Activated CD8-positive, alpha-beta memory T cell treated with anti-CD3 and anti-CD28 coated beads, Interleukin-2, amount 50 U/mL, for 24 hours (primary cell): ENCODE data around the gene ZNF462.

Experiments
- DNase-seq: peaks from one replicate; pipeline ENCODE4 v3.0.0-alpha.2; 2020; ENCODE audit errors: extremely low read depth

ZNF462 gene

DNA sequence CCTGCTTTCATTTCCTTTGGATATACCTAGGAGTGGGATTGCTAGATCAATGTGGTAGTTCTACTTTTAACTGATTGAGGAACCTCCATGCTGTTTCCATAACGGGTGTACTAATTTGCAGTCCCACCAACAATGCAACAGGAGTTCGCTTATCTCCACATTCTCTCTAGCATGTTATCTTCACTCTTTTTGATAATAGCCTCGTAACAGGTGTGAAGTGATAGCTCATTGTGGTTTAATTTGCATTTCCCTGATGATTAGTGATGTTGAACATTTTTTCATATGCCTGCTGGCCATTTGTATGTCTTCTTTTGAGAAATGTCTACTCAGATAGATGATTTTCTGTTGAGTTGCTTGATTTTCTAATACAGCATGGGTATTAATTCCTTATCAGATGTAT is 142.2 kb downstream of the ZNF462 start:
- DNase-seq = no peak

DNA sequence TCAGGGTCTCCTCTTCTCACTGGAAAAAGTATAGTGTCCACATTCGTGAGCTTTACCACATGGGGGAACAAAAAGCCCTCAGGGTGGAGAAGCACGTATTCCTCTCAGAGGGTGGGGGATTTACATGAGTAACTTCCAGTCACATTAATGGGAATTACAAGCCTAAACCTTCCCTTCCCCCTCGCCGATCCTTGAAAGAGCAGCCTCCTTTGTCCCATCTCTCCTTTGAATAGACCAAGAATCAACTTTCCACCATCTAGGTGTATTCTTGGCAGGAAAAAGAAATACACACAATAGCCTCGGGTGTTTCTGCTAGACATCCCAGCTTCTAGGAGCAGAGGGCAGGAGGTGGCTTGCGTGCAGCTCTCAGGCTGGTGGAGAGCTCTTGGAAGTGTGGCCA is 144.4 kb downstream of the ZNF462 start:
- no peak for DNase-seq

DNA sequence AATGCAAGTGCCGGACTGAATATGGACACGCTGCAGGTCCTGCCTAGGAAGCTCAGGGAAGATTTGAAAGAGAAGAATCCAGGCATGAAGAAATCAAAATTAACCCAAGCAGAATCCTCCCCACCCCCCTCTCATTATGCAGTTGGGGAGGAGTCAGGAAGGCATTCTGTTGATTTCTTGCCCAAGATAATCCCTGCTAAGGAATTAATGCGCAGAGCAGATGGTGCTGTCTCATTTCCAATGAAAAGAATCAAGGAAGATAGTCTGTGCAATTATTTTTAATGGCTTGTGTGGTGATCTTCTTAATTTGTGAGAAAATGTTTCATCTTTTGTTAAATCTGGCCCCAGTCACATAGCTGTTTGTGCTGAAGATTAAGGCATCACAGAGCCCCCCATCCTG is 145.0 kb downstream of the ZNF462 start:
- no peak for DNase-seq

DNA sequence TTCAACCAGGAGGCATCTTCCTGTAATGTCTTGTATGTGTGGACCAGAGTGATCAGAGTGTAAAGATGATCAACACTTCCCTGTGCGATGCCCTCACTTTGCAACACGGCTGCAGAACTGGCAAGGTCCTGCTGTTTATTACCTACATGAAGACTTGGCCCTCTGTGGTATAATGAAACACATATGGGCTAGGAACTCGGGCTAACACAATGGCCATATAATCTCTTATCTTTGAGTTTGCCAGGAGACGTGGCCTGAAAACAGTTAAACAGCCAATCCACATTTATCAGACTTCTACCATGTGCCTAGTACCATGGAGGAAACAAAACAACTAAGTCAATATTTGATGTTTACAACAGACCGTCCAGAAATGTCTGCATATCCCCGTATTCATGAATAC is 145.5 kb downstream of the ZNF462 start:
- DNase-seq = no peak

DNA sequence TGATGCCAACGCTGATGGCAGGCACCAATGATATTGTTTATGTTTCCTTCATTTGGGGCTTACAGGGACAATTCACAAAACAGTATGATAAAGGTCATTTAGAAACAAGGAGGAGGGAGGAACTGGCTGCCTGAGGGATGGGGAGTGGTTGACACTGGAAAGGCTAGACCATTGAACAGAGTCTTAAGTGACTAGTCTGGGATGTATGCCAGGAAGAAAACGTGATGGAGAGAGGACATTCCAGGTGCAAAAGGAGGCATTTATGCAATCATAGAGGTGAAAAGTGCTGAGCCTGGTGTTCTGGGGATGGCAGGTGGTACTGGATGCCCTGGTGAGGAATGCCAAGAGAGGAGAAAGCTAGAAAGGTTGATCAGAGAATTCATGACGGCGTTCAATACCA is 153.4 kb downstream of the ZNF462 start:
- DNase-seq = no peak

DNA sequence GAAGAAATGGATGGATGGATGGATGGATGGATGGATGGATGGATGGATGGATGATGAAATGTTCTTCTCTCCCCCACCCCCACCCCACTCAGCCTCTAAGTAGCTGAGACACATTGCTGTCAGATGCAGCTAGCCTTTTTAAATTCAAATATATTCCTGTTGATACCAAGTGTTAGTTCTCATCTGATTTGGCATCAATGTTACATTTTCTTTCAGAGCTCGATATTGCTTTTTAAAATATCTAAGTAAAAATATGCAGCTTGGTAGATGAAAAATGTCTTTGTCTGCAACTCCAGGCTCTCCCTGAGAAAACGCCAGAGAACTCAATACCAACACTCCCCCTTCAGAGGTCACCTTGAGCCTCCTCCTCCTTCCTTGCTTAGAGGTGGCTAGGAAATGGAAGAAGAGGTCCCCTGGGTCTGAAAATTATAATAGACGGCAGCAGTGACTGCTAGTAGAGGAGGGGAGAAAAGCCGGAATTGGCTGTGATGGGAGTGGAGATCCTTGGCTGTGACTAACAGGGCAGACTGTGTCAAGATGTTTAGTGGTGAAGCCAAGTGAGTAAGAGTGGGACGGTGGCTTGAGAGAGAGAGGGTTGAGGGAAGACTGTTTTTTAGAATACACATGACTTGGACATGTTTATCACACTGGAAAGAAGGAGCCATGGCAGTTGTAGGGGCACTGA is 156.0 kb downstream of the ZNF462 start:
- DNase-seq = no peak

DNA sequence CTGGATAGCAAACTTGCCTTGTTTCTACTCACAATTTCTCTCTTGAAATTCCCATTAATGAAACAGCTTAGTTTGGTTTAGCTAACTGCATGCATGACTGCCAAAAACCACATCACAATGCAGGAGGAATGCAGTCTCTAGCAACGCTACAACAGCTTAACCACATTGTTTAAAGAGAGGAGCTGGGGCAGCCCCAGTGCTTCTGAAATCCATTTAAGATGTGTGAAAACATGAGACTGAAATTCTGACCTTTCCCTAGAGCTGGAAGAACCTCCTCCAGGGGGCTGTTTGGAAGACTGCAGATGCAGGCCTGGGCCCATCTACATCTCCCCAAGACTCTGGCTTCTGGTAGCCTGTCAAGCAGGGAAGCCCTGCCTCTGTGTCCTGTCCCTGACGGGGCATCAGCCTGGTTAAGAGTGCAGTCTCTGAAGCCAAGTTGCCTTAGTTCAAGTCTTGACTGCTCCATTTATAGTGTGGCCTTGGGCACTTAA is 157.1 kb downstream of the ZNF462 start:
- DNase-seq = no peak

DNA sequence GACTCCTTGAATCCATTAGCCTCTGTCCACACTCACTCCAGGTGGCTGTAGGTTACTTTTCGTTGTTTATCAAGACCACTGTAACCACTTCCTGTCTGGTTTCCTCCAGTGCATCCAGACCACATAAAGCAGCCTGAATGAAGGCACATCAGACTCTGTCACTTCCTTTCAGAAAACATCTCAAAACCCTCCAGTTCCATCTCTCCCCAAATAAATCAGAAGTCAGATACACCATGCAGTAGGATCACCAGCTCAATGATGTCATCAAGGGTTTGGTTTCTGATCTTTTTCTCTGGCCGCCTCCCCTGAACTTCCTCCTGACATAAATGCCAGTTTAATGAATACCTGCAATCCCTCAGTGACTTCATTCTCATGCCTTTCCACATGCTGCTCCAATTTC is 161.2 kb downstream of the ZNF462 start:
- DNase-seq = no peak

DNA sequence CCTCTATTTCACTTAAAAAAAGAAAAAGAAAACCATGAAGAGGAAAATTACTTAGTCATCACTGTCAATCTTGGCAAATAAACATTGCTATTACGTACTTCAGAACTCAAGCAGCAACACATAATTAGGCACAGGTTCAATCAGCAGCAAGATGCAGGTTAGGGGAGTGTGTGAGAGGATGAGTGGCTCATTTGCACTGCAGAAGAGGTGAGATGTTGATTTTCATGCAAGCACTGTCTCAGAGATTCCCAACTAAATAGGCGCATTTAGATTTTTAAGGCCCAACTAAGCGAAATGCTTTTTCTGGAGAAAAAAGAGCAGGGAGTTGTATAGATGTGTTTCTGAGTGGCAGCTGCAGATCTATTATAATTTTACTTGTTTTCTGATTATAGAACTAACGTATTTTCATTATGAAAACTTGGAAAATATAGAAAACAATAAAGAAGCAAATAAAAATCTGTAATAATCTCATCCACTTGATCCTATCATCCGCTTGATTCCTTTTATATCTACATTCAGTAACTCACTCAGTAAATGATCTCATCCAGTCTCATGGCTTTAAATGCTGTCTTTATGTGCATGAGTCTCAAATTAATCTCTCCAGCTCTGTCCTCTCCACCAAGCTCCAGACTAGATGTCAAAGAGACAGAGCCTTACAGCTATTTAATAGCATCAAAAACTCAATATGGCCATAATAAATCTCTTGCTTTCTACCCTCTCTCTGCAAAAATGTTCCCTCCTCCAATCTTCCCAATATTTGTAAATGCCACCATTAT is 162.5 kb downstream of the ZNF462 start:
- DNase-seq = no peak

DNA sequence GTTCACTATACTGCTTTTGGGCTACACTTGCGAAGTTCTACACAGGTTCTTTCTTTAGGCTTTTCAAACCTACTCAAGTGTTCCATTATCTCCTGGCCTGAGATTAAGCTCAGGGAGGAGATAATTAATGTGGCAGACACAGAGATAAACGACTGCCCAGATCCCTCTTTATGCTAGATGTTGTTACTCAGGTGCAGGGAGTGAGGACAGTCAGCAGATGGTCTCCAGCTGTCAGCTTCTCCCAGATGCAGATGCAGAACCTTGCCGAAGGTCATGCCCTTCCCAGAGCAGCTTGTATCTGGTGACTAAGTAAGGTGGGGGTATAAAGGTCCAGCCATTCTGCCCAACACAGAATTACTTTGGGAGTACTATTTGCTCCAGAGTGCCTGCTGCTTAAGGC is 166.2 kb downstream of the ZNF462 start:
- no peak for DNase-seq

DNA sequence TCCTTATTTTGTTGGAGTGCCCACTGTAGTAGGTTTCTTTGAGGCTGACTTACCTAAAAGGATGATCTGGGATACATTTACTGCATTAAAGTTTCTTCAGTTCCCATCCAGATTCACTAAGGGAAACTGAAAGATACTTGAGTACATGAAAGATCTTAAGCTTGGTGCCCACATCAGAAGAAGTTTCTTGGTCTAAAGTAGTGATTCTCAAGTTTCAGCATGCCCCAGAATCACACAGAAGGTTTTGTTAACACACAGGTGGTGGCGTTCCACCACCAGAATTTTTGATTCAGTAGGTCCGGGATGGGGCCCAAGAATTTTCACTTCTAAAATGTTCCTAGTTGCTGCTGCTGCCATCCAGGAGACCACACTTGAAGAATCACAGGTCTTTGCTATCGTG is 171.0 kb downstream of the ZNF462 start:
- DNase-seq = no peak

DNA sequence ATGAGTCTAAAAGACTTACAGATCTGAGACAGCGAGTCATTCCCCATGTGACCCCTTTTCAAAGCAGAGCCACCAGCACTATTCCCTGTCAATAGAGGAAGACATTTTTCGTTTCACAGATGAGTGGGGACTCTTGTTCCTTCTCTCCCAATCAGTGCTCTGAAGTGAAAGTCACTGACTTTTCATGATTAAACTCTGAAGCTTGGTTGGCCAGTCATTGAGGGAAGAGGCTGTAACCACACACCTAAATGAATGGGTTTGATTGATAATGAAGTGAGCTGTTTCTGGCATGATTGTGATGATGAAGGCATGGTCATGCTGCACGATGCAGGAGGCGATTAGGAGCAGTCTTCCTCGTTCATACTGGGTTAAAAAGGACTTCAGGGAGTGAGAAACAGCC is 171.9 kb downstream of the ZNF462 start:
- no peak for DNase-seq

DNA sequence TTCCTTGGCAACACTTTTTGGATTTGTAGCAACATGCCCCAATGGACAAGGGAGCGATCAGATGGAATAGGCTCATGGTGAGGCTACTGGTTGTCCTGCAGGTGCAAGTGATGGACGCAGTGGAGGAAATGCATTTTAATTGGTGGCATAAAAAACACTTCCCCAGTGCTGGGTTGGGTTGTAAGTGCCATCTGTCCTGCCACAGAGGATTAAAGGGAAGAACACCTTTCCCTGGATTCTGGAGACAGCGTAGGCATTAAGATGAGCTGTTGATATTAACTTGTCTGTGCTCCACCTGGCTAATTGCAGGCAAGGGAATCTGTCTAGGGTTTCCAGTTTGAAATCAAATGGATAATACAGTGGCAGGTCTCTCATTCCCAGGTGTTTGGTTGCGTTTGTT is 173.4 kb downstream of the ZNF462 start:
- DNase-seq = no peak

DNA sequence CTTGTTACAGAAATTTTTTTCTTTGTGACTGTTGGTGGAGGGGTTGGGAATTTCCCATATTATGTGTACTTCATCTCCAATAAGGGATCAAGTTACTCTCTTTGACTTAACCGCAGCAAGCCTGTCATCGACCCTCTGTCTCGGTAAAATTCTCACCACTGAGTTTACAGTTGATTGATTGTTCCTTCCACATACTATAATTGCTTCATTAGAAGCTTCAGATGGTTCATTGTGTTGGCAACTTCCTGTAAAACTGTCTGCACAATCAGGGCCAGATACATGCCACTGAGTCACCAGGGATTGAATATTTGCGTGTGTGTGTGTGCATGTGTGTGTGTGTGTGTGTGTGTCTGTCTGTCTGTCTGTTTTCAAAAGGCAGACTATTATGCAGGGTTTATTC is 176.6 kb downstream of the ZNF462 start:
- no peak for DNase-seq

DNA sequence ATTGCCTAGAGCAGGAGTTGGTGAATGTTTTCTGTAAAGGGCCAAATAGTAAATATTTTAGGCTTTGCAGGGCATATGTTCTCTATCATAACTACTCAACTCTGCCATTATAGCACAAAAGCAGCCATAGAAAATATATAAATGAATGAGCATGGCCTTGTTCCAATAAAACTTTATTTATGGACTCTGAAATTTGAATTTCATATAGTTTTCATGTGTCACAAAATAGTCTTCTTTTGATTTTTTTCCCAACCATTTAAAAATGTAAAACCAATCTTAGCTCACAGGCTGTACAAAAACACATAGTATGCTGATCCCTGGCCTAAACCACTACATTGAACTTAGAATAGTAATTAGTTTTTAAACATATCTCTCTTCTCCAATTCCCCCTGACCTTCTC is 179.6 kb downstream of the ZNF462 start:
- DNase-seq = no peak

DNA sequence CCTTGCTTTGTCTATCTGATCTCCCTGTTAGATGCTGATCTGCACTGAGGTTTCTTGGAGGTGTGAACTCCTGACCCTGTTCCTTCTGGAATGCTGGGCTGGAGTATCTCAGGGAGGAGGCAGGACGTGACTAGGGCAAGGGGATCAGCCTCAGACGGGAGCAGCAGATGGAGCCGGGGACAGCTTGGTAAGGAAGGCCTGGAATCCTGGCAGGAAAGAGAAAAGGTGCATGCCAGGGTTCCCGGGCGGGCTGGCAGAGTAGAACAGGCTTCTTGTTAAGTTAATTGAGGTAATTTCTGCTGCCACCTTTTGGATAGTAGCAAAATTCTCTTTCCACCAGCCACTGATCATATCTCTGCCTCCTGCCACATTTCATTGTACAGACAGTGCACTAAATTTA is 180.9 kb downstream of the ZNF462 start:
- DNase-seq = no peak

DNA sequence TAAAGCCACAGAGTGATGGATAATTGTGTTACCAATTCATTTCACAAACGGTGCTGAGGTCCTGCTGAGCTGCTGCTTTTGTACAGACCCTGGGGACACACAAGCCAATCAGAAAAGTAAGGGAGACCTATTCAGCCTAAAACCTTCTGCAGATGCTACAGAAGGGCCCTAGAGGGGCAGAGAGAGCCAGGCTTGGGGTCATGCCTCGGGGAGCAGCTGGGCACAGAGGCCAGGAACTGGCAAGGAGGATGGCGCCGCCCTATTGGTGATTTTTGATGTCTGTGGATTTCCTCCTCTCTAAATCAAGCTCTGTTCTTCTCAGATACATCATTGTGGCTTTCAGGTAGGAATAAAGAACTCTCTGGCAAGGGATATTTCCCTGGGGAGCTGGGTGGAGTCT is 181.9 kb downstream of the ZNF462 start:
- DNase-seq = no peak

DNA sequence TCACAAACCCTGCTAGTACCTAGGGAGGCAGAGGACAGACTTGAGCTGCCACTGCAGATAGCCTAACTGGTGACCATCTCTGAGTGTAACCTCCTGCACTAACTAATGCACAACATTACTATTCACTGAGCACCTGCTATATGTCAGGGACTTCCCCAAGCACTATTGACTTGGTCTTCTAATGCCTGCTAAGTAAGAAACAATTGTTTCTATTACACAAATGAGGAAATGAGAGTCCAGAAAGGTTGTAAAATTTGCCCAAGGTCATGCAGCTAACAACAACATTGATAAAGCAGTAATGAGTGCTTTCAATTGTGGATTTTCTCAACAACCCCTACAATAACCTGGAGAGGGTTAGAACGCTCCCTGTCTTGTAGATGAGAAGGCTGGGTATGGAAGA is 183.7 kb downstream of the ZNF462 start:
- no peak for DNase-seq

DNA sequence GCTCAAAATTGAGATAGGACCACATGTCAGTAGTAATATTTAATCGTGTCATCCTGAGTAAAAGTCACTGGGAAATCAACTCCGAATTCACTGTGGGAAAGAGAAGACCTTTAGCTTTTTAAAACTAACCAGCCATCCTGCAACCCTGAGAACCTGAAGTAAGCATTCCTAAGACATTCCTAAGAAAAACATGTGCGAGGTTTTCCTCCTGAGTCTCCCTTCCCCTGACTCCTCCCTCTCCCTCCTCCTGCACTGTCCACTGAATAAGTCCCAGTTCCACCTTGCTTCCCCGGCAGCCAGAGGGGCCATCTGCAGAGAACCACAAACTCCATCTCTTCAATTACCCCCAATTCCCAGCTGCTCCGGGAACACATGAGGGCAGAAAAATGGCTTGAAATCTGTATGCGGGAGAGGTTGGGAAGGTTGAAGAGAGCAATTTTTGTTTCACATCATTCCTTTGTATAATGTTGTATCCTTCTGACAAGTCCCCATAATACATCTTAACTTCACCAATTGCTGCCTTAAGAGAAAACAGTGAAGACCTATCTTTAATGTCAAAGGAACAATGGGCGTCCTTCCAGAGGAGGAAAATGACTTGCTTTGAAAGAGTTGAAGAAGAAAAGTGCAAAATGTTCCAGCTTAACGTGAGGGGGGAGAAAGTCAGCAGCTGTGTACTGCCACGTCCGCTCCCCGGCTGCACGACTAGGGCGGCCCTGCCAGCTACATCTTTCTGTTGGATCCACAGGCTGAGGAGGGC is 186.3 kb downstream of the ZNF462 start:
- no peak for DNase-seq

DNA sequence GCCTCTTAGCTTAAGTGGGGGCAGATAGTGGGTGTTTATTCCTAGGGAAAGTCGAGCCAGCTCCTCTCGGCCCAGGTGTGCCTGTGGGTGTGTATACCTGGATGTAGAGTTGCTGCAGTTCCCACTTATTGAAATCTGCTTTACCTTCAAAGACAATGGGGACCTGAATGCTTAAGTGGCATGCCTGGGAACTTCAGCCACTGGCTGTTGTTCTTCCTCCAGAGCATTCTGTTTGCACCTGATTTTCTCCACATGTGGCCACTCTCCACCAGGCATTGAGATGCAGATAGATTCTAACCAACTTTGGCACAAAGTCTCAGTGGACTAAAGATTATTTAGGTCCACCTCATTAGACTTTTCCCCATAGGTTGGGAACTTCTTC is 186.8 kb downstream of the ZNF462 start:
- DNase-seq = no peak

DNA sequence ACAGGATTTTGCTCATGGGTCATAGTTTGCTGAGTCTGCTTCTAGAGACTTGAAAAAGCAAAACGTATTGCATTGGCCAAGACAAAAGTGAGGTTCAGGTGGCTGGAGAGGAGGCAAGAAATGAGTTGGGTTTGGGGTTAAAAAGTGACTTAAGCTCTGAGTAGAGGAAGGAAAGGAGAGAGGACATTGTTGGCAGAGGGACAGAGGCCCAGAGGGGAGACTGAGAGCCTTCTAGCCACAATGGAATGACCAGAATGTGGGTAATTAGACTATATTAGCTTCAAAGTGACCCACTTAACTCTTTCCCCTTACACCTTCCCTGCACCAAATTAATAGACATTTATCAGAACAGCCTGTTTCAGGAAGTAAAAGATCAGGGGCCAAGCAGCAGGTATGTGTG is 188.4 kb downstream of the ZNF462 start:
- DNase-seq = no peak

DNA sequence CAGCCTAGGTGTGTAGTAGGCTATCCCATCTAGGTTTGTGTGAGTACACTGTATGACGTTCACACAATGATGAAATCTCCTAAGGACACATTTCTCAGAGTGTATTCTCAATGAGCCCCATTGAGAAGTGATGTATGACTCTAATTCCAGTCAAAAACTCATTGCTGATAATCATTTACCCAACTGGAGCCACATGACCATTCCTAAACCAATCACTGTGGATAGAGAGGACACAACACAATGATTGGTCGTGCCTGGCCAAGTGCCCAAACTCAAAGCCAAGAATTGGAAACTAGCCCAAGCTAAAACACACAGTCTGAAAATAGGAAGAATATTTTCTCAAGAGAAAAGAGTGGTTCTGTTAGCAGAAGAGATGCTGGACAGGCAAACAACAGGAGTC is 191.2 kb downstream of the ZNF462 start:
- no peak for DNase-seq

DNA sequence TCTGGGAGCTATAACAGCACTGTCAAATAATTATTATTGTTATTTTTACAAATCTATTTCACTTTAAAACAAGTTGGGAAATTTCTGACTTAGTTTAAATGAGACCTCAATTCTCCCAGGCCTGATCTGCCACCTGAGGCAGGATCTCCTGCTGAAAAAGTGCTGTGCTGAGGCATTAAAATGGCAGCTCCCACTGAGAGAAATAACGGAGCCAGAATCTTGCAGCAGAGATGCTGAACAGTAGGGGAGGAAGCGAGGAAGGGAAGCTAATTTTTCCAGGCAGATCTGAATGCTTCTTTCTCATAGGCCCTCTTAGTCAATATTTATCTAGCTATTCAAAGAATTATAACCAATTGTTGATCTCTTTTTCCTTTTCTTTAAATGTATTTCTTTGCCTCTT is 196.3 kb downstream of the ZNF462 start:
- no peak for DNase-seq
